Endothelial cell (in vitro differentiated cells): ENCODE results near the gene TBX3. TPM values are rescaled to one million over a fixed set of nuclear protein-coding genes. Genes with fewer than 3 reads are reported as not detected.

Experiments used
- DNase-seq: peaks from one replicate; pipeline ENCODE4 v3.0.0; 2021; ENCODE audit warnings: low spot score
- H3K27ac Mint-ChIP-seq: one replicate; pipeline ENCODE4 v1.8.0; 2021; ENCODE audit warnings: mixed read lengths, inconsistent platforms; ENCODE audit not compliant: unreplicated experiment
- H3K27me3 Mint-ChIP-seq: one replicate; pipeline ENCODE4 v1.8.0; 2021; ENCODE audit warnings: mild to moderate bottlenecking, moderate library complexity, mixed read lengths, inconsistent platforms; ENCODE audit not compliant: unreplicated experiment
- H3K36me3 Mint-ChIP-seq: one replicate; pipeline ENCODE4 v1.8.0; 2021; ENCODE audit warnings: mild to moderate bottlenecking, low read depth, mixed read lengths, inconsistent platforms; ENCODE audit not compliant: unreplicated experiment
- H3K4me1 Mint-ChIP-seq: one replicate; pipeline ENCODE4 v1.8.0; 2021; ENCODE audit warnings: mild to moderate bottlenecking, mixed read lengths, inconsistent platforms; ENCODE audit not compliant: unreplicated experiment
- H3K4me3 Mint-ChIP-seq: one replicate; pipeline ENCODE4 v1.8.0; 2021; ENCODE audit warnings: mild to moderate bottlenecking, mixed read lengths, inconsistent platforms; ENCODE audit not compliant: unreplicated experiment
- H3K9me3 Mint-ChIP-seq: one replicate; pipeline ENCODE4 v1.8.0; 2021; ENCODE audit warnings: mixed read lengths, inconsistent platforms; ENCODE audit not compliant: unreplicated experiment
- CTCF ChIP-seq: fragments of 200-600 bp; sonication (generic); IDR thresholded peaks from one replicate; pipeline ENCODE4 v1.5.0; 2021; ENCODE audit warnings: antibody characterized with exemption; ENCODE audit not compliant: unreplicated experiment
- total RNA-seq: library from RNA; stranded (reverse); fragmentation: NEBNext Ultra II Directional; extraction: Animal tissue kit (Norgen Biotek cat#: 25700); gene quantifications from one replicate; pipeline ENCODE4 v1.2.1, GENCODE V29; 2021; ENCODE audit not compliant: unreplicated experiment

TBX3 gene
- total RNA-seq, 1 donor from 2014 or later: 0.41 TPM

- DNase-seq: no peak
- H3K4me3 Mint-ChIP-seq: peak overlapping the region; percentile 93
- no peak overlapping the region for H3K27ac Mint-ChIP-seq
- H3K27me3 Mint-ChIP-seq: peaks cover 53% of the 10 kb centered on the region
- no peak for TF ChIP-seq CTCF
- no peaks in the 10 kb centered on the region for H3K36me3 Mint-ChIP-seq
- H3K9me3 Mint-ChIP-seq: no peaks in the 10 kb centered on the region
- peaks cover 33% of the 10 kb centered on the region for H3K4me1 Mint-ChIP-seq
These were observed 928 bp downstream of the TBX3 start for GRCh38 chr12:114682785-114683708.

- Mint-ChIP-seq H3K36me3 (no peaks in the 10 kb centered on the region), H3K27ac (no peak overlapping the region)
These were observed 1.7 kb downstream of the TBX3 start for GRCh38 chr12:114682106-114682784.

GRCh38 chr12:114681116-114681871 is 2.7 kb downstream of the TBX3 start:
- peaks cover 26% of the 10 kb centered on the region for H3K4me1 Mint-ChIP-seq

More at GRCh38 chr12:114682106-114682784, 1.7 kb downstream of the TBX3 start:
- Mint-ChIP-seq H3K27me3 (peaks cover 53% of the 10 kb centered on the region), H3K4me3 (no peak overlapping the region), H3K4me1 (peaks cover 32% of the 10 kb centered on the region), H3K9me3 (no peaks in the 10 kb centered on the region)
- DNase-seq: no peak
- TF ChIP-seq CTCF: no peak

GRCh38 chr12:114680604-114681069 is 3.3 kb downstream of the TBX3 start:
- Mint-ChIP-seq H3K36me3 (no peaks in the 10 kb centered on the region), H3K27me3 (peaks cover 47% of the 10 kb centered on the region), H3K4me1 (peaks cover 20% of the 10 kb centered on the region), H3K4me3 (no peak overlapping the region), H3K9me3 (no peaks in the 10 kb centered on the region), H3K27ac (no peak overlapping the region)
- no peak for DNase-seq
- no peak for TF ChIP-seq CTCF

More at GRCh38 chr12:114681116-114681871, 2.7 kb downstream of the TBX3 start:
- Mint-ChIP-seq H3K27me3 (peaks cover 47% of the 10 kb centered on the region), H3K9me3 (no peaks in the 10 kb centered on the region), H3K4me3 (no peak overlapping the region), H3K36me3 (no peaks in the 10 kb centered on the region), H3K27ac (no peak overlapping the region)
- DNase-seq: no peak
- no peak for TF ChIP-seq CTCF
